ENCODE data around the gene DPY30.
"Not testable (repeated sequence)": the region's sequence is repeated elsewhere in the genome, so short reads cannot be mapped to it uniquely, and the experiment has no call there.

Gene DPY30

DNA sequence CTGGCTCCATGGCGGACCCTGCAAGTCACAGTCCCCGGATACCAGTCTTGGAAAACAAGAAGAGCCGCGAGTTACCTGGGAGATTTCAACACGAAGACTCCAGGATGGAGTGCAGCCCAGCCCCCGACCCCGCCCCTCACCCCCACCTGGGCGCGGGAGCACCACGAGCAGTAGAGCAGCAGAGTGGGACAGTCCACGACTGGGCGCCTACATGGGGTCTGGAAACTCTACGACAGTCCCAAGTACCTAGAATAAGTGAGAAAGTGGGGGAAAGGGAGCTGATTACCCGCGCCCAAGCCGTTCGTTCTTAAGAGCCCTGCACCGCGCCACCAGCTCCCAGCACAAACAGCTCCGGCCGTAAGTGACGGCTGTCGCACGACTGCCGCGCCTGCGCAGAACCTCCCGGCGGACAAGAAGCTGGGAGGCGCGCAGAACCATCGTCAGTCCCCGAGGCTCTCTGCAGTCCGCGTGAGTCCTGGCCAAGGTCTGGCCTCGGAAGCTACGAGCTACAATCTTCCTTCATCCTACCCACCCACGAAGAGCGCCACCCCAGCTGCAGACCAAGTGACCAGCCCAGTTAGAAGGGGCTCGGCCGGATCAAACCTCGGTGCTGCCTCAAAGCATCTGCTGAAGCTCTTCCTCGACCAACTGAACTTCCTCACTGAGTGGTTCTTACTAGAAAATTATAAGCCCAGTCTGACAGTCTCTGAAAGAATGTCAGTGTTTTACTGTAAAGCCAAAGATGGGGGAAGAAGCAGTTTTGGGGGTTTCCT, at the start of gene DPY30:
Gene DPY30, minus strand, starts transcription at position 359 of the 773 bp plus-strand sequence. Its CDS starts 349 bp downstream, at position 10.
- peak; percentile 85 for DNase-seq

DNA sequence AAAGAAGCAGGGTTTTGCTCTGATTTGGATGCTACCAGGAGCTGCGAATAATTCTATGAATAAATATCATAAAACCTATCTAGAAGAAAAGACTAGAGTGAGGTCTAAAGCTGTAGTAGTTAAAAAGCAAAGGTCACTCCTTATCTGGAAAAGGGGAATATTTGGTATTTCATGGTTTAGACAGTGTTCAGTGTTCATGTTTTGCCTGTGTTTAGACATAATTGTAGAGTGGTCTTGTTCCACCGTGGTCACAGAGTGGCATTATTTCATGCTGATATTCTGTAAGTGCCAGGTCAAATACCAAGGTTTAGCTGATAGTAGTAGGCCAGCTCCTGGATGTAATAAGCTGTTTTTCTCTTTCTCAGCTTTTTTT, 34.5 kb upstream of the DPY30 start:
- DNase-seq = no peak

- DNase-seq = no peak
These were observed 27.9 kb upstream of the DPY30 start for GRCh38 chr2:32067549-32067948.

DNA sequence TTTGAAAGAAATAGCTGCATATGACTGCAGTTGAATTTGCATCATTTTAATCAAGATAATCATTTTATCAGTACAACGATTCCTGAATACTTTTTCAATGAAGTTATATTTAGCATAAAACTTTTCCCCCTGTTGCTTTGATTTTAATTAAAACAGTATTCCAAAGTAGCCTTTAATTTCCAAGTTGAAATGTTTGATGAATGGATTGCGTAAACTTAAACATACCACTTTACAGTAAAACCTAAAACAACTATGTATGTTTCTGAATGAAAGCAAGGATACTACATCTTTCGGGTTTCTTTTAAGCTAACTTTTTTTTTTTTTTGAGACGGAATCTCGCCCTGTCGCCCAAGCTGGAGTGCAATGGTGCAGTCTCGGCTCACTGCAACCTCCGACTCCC, 25.1 kb upstream of the DPY30 start:
- no peak for DNase-seq

GRCh38 chr2:32064021-32064601, 24.5 kb upstream of the DPY30 start:
- no peak for DNase-seq

GRCh38 chr2:32063310-32064020, 23.9 kb upstream of the DPY30 start, which contains the start of gene SPAST:
Gene SPAST, plus strand, starts transcription at chr2:32063556. Its CDS starts 276 bp downstream, at chr2:32063832.
- DNase-seq = peak; percentile 97

- DNase-seq = peak; percentile 53
These were observed 22.6 kb upstream of the DPY30 start for GRCh38 chr2:32061973-32062861.

DNA sequence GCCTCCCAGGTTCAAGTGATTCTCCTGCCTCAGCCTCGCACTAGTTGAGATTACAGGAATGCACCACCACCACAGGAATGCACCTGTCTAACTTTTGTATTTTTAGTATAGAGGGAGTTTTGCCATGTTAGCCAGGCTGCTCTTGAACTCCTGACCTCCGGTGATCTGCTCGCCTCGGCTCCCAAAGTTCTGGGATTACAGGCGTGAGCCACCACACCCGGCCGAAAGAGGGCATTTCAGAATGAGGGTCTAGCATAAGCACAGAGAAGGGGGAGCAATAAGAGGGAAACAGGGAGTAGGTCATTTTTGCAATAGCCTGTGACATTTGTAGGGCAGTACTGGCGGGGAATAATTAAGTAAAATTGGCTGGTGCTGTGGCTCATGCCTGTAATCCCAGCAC, 21.8 kb upstream of the DPY30 start:
- no peak for DNase-seq

DNA sequence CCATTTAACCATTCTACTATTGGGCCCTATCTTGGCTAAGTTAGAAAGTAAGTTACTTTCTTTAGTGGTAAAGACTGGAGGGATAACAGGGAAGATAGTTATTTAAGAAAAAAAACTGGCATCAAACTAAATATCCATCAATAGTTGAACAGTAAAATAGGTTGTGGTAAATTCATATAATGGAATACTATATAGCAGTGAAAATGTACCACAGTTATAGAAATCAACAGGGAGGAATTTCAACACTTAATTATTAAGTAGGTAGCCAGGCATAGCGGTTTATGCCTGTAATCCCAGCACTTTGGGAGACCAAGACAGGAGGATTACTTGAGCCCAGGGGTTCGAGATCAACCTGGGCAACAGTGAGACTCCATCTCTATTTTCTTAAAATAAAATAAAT, 20.7 kb upstream of the DPY30 start:
- no peak for DNase-seq

DNA sequence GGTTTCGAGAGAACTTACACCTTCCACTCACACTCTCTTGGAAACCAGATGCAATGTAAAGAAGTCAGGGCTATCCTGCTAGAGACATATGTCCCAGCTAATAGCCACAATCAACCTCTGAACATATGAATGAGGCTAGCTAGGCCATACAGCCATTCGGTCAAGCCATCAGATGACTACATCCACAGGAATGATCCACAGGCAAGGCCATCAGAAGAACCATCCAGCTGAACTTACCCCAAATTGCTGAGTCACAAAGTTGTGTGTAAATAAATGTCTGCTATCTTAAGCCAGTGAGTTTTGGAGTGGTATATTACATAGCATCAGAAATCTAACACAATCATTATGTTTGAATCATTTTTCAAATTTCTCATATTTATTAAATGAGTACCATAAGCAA, 18.5 kb upstream of the DPY30 start:
- no peak for DNase-seq

GRCh38 chr2:32054583-32054982, 15.0 kb upstream of the DPY30 start:
- not testable (repeated sequence) for DNase-seq

- no peak for DNase-seq
These were observed 12.3 kb upstream of the DPY30 start for GRCh38 chr2:32051836-32052439.

DNA sequence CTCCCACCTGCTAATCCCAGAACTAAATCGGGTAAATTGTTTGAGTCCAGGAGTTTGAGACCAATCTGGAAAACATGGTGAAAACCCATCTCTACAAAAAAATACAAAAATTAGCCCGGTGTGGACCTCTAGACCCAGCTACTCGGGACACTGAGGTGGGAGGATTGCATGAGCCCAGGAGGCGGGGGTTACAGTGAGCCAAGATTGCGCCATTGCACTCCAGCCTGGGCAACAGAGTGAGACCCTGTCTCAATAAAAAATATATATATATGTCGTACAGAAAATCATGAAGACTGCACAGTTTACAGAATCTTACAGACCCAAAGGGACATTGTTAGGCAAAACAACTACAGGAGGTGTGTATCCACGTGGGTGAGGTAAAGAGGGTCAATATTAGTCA, 4.0 kb upstream of the DPY30 start:
- no peak for DNase-seq

DNA sequence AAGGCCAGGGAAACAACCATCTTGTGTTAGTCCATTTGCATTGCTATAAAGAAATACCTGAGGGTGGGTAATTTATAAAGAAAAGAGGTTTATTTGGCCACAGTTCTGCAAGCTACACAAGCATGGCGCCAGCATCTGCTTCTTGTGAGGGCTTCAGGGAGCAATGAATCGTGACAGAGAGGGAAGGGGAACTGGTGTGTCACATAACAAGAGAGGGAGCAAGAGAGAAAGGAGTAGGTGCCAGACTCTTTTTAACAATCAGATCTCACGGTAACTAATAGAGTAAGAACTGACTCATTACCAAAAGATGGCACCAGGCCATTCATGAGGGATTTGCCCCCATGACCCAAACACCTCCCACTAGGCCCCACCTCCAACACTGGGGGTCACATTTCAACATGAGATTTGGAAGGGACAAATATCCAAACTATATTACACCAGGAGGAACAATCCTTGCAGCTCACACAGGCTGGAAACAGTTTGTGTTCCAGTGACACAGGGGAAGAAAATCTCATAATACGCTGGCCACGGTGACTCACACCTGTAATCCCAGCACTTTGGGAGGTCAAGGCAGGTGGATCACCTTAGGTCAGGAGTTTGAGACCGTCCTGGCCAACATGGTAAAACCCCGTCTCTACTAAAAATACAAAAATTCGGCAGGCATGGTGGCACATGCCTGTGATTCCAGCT, 5.3 kb downstream of the DPY30 start:
- not testable (repeated sequence) for DNase-seq

DNA sequence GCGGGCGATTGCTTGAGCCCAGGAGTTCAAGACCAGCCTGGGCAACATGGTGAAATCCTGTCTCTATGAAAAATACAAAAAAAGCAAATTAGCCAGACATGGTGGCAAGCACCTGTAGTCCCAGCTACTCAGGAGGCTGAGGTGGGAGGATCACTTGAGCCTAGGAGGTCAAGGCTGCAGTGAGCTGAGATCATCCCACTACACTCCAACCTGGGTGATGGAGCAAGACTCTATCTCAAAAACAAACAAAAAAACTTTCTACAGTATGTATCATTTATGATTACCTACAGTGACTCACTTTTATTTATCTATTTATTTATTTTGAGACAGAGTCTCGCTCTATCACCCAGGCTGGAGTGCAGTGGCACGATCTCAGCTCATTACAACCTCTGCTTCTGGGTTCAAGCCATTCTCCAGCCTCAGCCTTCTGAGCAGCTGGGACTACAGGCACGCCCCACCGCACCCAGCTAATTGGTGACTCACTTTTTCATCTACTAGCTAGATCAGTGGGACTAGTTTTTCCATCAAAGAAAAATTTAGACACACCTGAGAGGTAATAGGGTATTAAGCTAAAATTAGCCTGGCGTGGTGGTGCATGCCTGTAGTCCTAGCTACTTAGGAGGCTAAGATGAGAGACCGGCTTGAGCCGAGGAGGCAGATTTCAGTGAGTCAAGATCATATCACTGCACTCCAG, 20.7 kb downstream of the DPY30 start:
- DNase-seq = not testable (repeated sequence)

DNA sequence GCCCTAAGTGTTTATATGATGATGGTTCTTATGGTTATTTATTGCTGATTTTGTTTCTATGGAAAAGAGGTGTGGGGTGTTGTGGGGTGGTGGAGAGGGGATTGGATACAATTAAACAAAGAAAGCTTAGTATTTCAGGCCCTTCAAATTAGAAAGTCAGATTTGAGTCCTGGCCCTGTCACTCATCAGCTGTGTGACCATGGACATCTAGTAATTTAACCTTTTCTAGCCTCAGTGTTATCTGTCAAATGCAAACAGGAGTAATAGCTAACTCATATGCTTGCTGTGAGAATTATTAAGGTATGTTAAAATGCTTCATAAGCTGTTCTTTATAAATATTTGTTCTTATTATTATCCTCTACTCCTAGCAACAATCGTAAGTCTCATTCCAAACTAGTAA, 26.7 kb downstream of the DPY30 start:
- no peak for DNase-seq

DNA sequence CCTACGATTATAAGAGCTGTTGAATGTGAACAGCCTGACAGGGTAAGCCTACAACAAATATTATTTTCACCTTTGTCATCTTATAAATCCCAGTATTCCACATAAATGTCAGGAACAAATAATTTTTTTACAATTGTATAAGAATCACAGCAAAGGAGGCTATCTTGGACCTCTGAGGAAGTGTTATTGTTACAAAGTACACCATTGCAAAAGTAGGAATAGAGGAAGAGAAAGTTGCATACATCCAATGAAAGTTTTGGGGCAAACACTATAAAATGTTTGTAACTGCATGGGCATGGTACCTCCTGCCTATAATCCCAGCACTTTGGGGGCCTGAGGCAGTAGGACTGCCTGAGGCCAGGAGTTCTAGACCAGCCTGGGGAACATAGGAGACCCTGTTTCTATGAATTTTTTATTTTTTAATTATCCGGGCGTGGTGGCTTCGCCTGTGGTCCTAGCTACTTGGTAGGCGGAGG, 28.1 kb downstream of the DPY30 start:
- no peak for DNase-seq

DNA sequence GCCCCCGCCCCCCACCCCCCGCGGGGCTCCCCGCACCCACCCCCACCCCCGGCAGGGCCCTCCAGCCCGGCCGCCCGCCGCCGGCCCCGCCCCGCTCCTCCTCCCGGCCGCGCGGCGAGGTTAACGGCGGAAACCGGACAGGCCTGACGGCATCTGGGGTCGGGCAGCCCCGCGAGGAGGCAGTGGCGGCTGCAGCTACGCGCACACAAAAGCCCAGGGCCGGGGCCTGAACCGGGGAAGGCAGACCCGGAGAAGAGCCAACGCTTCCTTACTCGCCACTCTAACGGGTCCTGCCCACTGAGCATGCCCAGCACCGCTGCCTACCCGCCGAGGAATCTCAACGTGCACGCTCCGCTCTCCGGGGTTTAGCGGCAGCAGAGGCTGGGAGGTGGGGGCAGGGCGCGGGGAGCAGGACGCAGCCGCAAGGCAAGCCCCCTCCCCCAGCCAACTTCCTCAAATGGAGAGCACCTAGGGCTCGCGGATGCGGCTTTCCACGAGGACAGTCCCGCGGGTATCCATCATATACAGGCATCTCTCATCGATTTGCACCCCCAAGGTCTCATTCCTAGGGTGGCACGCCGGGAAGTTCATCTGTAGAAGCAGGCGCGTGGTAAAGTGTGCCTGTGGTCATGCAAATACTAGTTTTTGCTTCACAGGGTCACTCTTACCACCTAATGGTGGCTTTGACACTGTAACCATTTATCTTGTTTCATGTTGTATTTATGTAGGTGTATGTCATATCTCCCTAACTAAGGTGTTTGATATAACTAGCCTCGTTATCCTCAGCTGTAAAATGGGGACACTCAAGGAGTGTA, 28.7 kb downstream of the DPY30 start, which contains the start of gene MEMO1:
Gene MEMO1, minus strand, starts transcription at position 339 of the 815 bp plus-strand sequence. CDS start 761 bp downstream, outside the sequence.
- peak; percentile 89 for DNase-seq

GRCh38 chr2:32010280-32010669, 29.3 kb downstream of the DPY30 start:
- DNase-seq = not testable (repeated sequence)
